Ectodermal cell (in vitro differentiated cells): ENCODE data around the gene TIMP1.

ENCODE experiments used
- H3K27ac ChIP-seq: 2 replicates; pipeline ENCODE4 v1.7.0; 2013; ENCODE audit warnings: mild to moderate bottlenecking, low read depth, low read length; ENCODE audit not compliant: insufficient read depth, poor library complexity, severe bottlenecking
- H3K27me3 ChIP-seq: 2 replicates; pipeline ENCODE4 v1.7.0; 2013; ENCODE audit warnings: mild to moderate bottlenecking, low read length; ENCODE audit not compliant: insufficient read depth, control insufficient read depth, poor library complexity, severe bottlenecking
- H3K36me3 ChIP-seq: one replicate; pipeline ENCODE4 v1.7.0; 2013; ENCODE audit warnings: low read length; ENCODE audit not compliant: control insufficient read depth, insufficient read depth
- H3K4me1 ChIP-seq: one replicate; pipeline ENCODE4 v1.7.0; 2013; ENCODE audit warnings: low read length; ENCODE audit not compliant: control insufficient read depth, insufficient read depth
- H3K4me3 ChIP-seq: 2 replicates; pipeline ENCODE4 v1.7.0; 2013; ENCODE audit warnings: low read depth, low read length, control low read depth; ENCODE audit not compliant: insufficient read depth
- H3K9me3 ChIP-seq: 2 replicates; pipeline ENCODE4 v1.7.0; 2013; ENCODE audit warnings: mild to moderate bottlenecking, low read length, moderate library complexity; ENCODE audit not compliant: control insufficient read depth
- WGBS, 2 experiments: methylation state at CpG; one replicate each; pipeline ENCODE4 v1.1.7; 2013; ENCODE audit warnings: missing lambda C conversion rate in 2 of 2; 5-methylcytosine and 5-hydroxymethylcytosine counted together

TIMP1 gene

GRCh38 chrX:47562615-47563243, 19.5 kb upstream of the TIMP1 start:
- Histone ChIP-seq H3K27me3 (no peaks in the 10 kb centered on the region), H3K4me3 (no peak overlapping the region), H3K36me3 (peaks cover 6% of the 10 kb centered on the region), H3K27ac (no peak overlapping the region), H3K4me1 (no peaks in the 10 kb centered on the region), H3K9me3 (no peaks in the 10 kb centered on the region)
- 84 to 85% methylated on average over 12 to 13 of the region's 13 CpGs for WGBS, 2 experiments

GRCh38 chrX:47563801-47564315, 18.4 kb upstream of the TIMP1 start:
- Histone ChIP-seq H3K4me1 (no peaks in the 10 kb centered on the region), H3K27me3 (no peaks in the 10 kb centered on the region), H3K4me3 (no peak overlapping the region), H3K36me3 (peaks cover 6% of the 10 kb centered on the region), H3K27ac (no peak overlapping the region), H3K9me3 (no peaks in the 10 kb centered on the region)
- WGBS, 2 experiments, result 96 to 99% methylated on average over 6 to 8 of the region's 8 CpGs

GRCh38 chrX:47564438-47565085, 17.7 kb upstream of the TIMP1 start:
- Histone ChIP-seq H3K27ac (no peak overlapping the region), H3K36me3 (peaks cover 6% of the 10 kb centered on the region), H3K27me3 (no peaks in the 10 kb centered on the region), H3K4me1 (no peaks in the 10 kb centered on the region), H3K4me3 (no peak overlapping the region), H3K9me3 (no peaks in the 10 kb centered on the region)
- 95 to 97% methylated on average over 9 to 12 of the region's 12 CpGs for WGBS, 2 experiments

GRCh38 chrX:47566841-47567240, 15.4 kb upstream of the TIMP1 start:
- no peaks in the 10 kb centered on the region for H3K27me3 ChIP-seq
- WGBS, 2 experiments, result 92 to 96% methylated on average over 10 to 11 of the region's 11 CpGs
- H3K4me1 ChIP-seq, result no peaks in the 10 kb centered on the region
- no peaks in the 10 kb centered on the region for H3K9me3 ChIP-seq
- H3K4me3 ChIP-seq, result no peak overlapping the region
- H3K36me3 ChIP-seq, result peaks cover 6% of the 10 kb centered on the region
- H3K27ac ChIP-seq, result no peak overlapping the region

- peaks cover 6% of the 10 kb centered on the region for H3K36me3 ChIP-seq
- H3K4me3 ChIP-seq, result no peak overlapping the region
Observed at GRCh38 chrX:47568656-47569295, 13.5 kb upstream of the TIMP1 start.

GRCh38 chrX:47570794-47571193, 11.4 kb upstream of the TIMP1 start:
- WGBS, 2 experiments, result 95 to 97% methylated on average over 8 of the region's 8 CpGs
- H3K9me3 ChIP-seq, result no peaks in the 10 kb centered on the region
- no peak overlapping the region for H3K4me3 ChIP-seq
- no peaks in the 10 kb centered on the region for H3K27me3 ChIP-seq
- no peaks in the 10 kb centered on the region for H3K4me1 ChIP-seq
- H3K36me3 ChIP-seq, result peaks cover 6% of the 10 kb centered on the region
- H3K27ac ChIP-seq, result no peak overlapping the region

More at GRCh38 chrX:47568656-47569295, 13.5 kb upstream of the TIMP1 start:
- no peaks in the 10 kb centered on the region for H3K27me3 ChIP-seq
- no peak overlapping the region for H3K27ac ChIP-seq
- no peaks in the 10 kb centered on the region for H3K4me1 ChIP-seq
- H3K9me3 ChIP-seq, result no peaks in the 10 kb centered on the region
- WGBS, 2 experiments, result 96 to 97% methylated on average over 8 to 11 of the region's 13 CpGs

- Histone ChIP-seq H3K27ac (no peak overlapping the region), H3K36me3 (peaks cover 6% of the 10 kb centered on the region), H3K9me3 (no peaks in the 10 kb centered on the region), H3K4me3 (no peak overlapping the region), H3K27me3 (no peaks in the 10 kb centered on the region), H3K4me1 (no peaks in the 10 kb centered on the region)
- WGBS, 2 experiments, result 92 to 94% methylated on average over 10 of the region's 11 CpGs
Observed at GRCh38 chrX:47571215-47571614, 11.0 kb upstream of the TIMP1 start.

GRCh38 chrX:47571896-47572295, 10.3 kb upstream of the TIMP1 start:
- Histone ChIP-seq H3K27me3 (no peaks in the 10 kb centered on the region), H3K4me3 (no peak overlapping the region), H3K36me3 (peaks cover 5% of the 10 kb centered on the region), H3K4me1 (no peaks in the 10 kb centered on the region), H3K9me3 (no peaks in the 10 kb centered on the region), H3K27ac (no peak overlapping the region)
- 94 to 96% methylated on average over 13 of the region's 13 CpGs for WGBS, 2 experiments

- Histone ChIP-seq H3K4me1 (no peaks in the 10 kb centered on the region), H3K27ac (no peak overlapping the region), H3K36me3 (no peaks in the 10 kb centered on the region), H3K9me3 (no peaks in the 10 kb centered on the region), H3K4me3 (no peak overlapping the region), H3K27me3 (no peaks in the 10 kb centered on the region)
- 80% methylated on average over 8 to 9 of the region's 9 CpGs for WGBS, 2 experiments
Observed at GRCh38 chrX:47572773-47573340, 9.4 kb upstream of the TIMP1 start.
